ENCODE data around the gene ATP5PD. TPM values are rescaled to one million over a fixed set of nuclear protein-coding genes. Genes with fewer than 3 reads are reported as not detected.

The ATP5PD gene
- total and polyA plus RNA-seq, 10 donors, result 124 to 312 (median 153) TPM

GRCh38 chr17:74998783-74999182 lies 48.0 kb downstream of the ATP5PD start:
- no peak overlapping the region for H3K27ac ChIP-seq
- 61 to 77% (median 74%) methylated on average over 4 to 6 of the region's 6 CpGs for WGBS, 5 donors
- intact Hi-C loops (cut with DNase I; ENCODE audit: low total_unique reads), result no loop called here
- H3K4me3 ChIP-seq, result no peak overlapping the region
- TF ChIP-seq POLR2A (IDR thresholded peaks at IDR 0.05), result no peak
- no peak for TF ChIP-seq CTCF (IDR thresholded peaks at IDR 0.05 in 8 of 11, conservative IDR thresholded peaks at IDR 0.05 in 3 of 11)
- no peak for TF ChIP-seq POLR2AphosphoS5 (IDR thresholded peaks at IDR 0.05)
- peaks cover 0 to 25% (median 0%) of the 10 kb centered on the region in 6 donors for H3K36me3 ChIP-seq
- H3K9me3 ChIP-seq, result no peaks in the 10 kb centered on the region
- no peaks in the 10 kb centered on the region for H3K4me1 ChIP-seq
- DNase-seq, result no peak
- H3K27me3 ChIP-seq (replicated peaks in 1 of 7), result no peaks in the 10 kb centered on the region

- Histone ChIP-seq H3K27me3 (replicated peaks in 1 of 7) (no peaks in the 10 kb centered on the region), H3K4me3 (no peak overlapping the region), H3K36me3 (no peaks in the 10 kb centered on the region), H3K4me1 (no peaks in the 10 kb centered on the region), H3K27ac (no peak overlapping the region), H3K9me3 (no peaks in the 10 kb centered on the region)
- WGBS, 5 donors, result 82 to 85% (median 83%) methylated on average over 5 of the region's 5 CpGs
- TF ChIP-seq POLR2A (IDR thresholded peaks at IDR 0.05) (no peak), POLR2AphosphoS5 (IDR thresholded peaks at IDR 0.05) (no peak), CTCF (IDR thresholded peaks at IDR 0.05 in 8 of 11, conservative IDR thresholded peaks at IDR 0.05 in 3 of 11) (no peak)
- DNase-seq, result no peak
- intact Hi-C loops (cut with DNase I; ENCODE audit: low total_unique reads), result no loop called here
Measured at GRCh38 chr17:74995847-74996246, 50.9 kb downstream of the ATP5PD start.

- intact Hi-C loops (cut with DNase I; ENCODE audit: low total_unique reads), result no loop called here
- 90 to 93% (median 90%) methylated on average over 7 of the region's 7 CpGs for whole genome bisulfite sequencing, 5 donors
- Histone ChIP-seq H3K4me3 (no peak overlapping the region), H3K36me3 (no peaks in the 10 kb centered on the region), H3K27ac (no peak overlapping the region), H3K27me3 (replicated peaks in 1 of 7) (no peaks in the 10 kb centered on the region), H3K9me3 (no peaks in the 10 kb centered on the region), H3K4me1 (no peaks in the 10 kb centered on the region)
- no peak for TF ChIP-seq POLR2A (IDR thresholded peaks at IDR 0.05)
- TF ChIP-seq CTCF (IDR thresholded peaks at IDR 0.05 in 8 of 11, conservative IDR thresholded peaks at IDR 0.05 in 3 of 11), result no peak
- TF ChIP-seq POLR2AphosphoS5 (IDR thresholded peaks at IDR 0.05), result no peak
- no peak for DNase-seq
Measured at GRCh38 chr17:74994440-74994839, 52.3 kb downstream of the ATP5PD start.

DNA sequence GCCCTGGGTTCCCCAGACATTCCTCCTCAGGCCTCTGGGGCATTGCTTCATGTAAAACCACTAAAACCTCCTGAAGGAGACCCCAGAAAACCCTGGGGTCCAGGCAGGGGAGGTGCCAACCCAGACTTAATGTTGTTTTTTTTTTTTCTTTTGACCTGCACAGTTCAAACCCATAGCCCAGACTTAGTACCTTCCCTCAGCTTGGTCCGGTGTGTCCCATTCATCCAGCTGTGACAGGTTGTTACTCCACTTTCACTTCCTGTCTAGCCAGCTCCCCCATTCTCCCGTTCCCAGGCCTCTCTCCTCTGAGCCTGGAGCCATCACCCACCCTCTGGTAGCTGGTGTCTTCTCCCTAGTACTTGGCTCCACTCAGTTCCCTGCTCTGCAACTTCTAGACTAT lies 54.5 kb downstream of the ATP5PD start:
- DNase-seq, result no peak
- TF ChIP-seq CTCF (IDR thresholded peaks at IDR 0.05 in 8 of 11, conservative IDR thresholded peaks at IDR 0.05 in 3 of 11), result no peak
- TF ChIP-seq POLR2AphosphoS5 (IDR thresholded peaks at IDR 0.05), result no peak
- TF ChIP-seq POLR2A (IDR thresholded peaks at IDR 0.05), result no peak
- intact Hi-C loops (cut with DNase I; ENCODE audit: low total_unique reads), result no loop called here
- Histone ChIP-seq H3K27me3 (replicated peaks in 1 of 7) (peaks cover 0 to 17% (median 4%) of the 10 kb centered on the region in 7 donors), H3K36me3 (no peaks in the 10 kb centered on the region), H3K27ac (no peak overlapping the region), H3K9me3 (no peaks in the 10 kb centered on the region), H3K4me1 (peaks cover 0 to 18% (median 11%) of the 10 kb centered on the region in 6 donors), H3K4me3 (no peak overlapping the region)
- WGBS, 5 donors, result 28 to 61% (median 38%) methylated on average over 2 of the region's 2 CpGs

All from spleen (tissue), 11 donors.